Femur (tissue), 1 donor: Measurements from ENCODE around the gene GNA12.
A peak's percentile ranks its signal among the peaks of the same experiment; 100 is the strongest.
"Not testable (repeated sequence)": the region's sequence is repeated elsewhere in the genome, so short reads cannot be mapped to it uniquely, and the experiment has no call there.

Source experiments
- DNase-seq: peaks from one replicate; pipeline ENCODE4 v3.0.0-alpha.2; 2017

Gene GNA12

DNA sequence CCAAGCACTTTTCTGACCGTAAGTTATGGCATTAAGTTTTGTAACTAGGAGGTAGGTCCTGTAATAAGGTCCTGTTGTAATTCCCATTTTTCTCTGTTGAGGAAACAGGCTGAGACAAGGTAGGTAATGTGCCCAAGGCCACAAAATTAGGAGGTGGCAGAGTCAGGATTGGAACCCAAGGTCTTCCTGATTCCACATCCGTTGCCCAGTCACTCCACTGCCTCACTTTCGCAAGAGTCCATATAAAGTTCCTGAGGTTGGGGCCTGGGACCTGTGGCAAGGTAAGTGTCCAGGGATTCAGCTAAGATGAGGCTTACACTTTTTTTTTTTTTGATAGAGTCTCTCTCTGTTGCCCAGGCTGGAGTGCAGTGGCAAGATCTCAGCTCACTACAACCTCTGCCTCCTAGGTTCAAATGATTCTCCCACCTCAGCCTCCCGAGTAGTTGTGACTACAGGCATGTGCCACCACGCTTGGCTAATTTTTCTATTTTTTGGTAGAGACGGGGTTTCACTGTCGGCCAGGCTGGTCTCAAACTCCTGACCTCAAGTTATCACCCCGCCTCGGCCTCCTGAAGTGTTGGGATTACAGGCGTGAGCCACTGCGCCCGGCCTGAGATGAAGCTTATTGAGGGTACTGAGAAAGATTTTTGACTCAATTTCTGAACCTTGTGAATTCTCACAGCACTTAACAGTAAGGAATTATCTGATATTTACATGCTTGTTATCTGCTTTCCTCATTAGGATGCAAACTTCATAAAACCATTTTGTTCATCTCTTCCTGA is 20.3 kb upstream of the GNA12 start:
- DNase-seq = no peak

DNA sequence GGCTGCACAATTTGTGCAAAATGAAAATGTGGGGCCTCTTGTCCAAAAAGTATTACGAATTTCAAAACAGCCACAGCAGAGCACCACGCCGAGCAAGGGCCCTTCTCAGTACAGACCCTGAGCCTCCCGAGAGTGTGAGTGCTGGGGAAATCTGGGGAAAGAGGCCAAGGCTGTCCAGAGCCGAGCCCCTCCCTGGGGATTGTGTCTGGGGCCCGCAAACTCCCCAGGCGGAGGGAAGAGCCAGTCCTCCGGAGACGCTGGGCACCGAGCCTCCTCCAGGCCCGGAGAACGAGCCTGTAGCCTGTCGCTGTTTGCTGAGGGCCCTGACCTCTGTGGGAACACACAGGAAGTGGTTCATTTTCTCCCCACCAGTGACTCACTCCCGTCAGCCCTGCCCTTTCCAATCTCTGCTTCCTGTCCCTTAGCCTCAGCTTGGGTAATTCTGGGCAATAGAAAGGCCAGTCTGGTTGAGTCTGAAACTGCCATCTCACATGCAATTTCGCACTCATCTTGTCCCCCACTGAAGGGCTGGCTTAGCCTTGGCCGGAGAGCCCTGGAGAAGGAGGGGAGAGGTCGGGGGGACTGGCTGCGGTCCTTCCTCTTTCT is 19.5 kb upstream of the GNA12 start:
- peak; percentile 80 for DNase-seq

DNA sequence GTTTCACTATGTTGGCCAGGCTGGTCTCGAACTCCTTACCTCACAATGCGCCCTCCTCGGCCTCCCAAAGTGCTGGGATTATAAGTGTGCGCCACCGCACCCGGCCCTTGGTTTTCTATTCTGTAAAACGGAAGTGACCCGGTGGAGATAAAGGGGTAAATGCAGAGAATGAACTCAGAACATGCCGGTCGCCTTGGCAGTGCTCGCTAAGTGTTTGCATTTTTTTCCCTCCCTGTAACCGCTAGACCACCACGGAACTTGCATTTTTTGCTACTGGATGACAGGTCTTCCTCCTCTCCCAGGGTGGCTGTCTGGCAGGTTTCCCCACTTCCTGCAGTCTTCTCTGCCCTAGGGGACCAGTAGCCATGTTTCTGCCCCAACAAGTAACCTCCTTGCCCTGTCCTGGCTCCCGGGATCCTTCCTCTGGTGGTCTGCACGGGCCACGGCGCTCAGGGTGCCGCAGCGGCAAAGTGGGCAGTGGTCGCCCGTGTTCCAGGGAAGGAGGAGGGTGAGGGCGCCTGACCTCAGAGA is 18.8 kb upstream of the GNA12 start:
- DNase-seq = no peak

DNA sequence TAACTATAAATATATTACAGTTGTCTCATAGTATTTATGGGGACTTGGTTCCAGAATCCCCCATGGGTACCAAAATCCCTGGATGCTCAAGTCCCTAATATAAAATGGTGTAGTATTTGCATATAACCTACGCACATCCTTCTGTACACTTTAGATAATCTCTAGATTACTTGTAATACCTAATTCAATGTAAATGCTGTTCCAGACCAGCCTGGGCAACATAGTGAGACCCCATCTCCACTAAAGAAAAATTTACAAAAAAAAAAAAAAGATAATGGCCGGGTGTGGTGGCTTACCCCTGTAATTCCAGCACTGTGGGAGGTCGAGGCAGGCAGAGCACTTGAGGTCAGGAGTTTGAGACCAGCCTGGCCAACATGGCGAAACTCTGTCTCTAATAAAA is 17.4 kb upstream of the GNA12 start:
- DNase-seq = no peak

DNA sequence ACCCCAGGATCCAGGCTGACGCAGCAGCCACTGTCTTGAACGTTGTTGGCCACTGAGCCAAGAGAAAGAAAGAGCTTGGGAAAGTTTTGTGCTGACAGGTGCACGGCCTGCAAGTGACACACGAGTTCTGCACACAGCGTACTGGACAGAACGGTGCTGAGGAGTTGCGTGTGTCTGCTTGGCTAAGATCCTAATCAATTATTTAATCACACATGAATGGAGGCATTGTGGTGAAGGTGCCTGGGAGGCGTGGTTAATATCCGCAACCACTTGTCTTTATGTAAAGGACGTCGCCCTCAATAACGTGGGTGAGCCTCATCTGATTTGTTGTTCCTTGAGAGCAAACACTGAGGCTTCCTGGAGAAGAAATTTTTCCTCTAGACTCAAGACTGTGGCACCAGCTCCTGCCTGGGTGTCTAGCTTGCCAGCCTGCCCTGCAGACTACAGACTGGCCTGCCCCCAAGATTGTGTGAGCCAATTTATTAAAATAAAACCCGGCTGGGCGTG is 16.6 kb upstream of the GNA12 start:
- DNase-seq = no peak

DNA sequence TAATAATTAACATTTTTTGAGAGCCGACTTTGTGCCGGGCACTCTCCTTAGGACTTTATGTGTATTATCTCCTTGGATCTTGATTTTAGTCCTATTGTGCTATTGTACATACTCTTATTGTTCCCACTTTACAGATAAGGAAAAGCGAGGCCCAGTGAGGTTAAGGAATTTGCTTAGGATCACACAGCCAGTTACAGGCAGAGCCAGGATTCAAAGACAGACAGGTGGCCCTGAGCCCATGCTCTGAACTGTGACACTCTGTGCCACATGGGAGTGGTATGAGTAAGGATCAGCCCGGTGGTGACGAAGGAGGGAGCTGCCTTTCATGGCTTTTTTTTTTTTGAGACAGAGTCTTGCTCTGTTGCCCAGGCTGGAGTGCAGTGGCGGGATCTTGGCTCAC is 15.8 kb upstream of the GNA12 start:
- no peak for DNase-seq

DNA sequence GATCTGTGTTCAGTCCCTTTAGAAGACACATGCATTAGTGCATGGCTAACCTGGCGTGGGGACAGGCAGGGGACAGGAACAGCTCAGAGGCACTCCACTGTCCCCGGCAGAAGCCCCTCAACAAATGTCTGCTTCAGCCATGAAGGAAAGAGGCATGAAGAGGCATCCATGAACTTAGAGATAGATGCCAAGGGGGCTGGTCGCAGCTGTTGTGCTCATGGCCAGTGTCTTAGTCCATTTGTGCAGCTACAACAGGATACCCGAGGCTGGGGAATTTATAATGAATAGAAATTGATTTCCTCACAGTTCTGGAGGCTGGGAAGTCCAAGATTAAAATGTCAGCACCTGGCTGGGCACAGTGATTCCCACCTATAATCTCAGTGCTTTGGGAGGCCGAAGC is 14.5 kb upstream of the GNA12 start:
- DNase-seq = no peak

DNA sequence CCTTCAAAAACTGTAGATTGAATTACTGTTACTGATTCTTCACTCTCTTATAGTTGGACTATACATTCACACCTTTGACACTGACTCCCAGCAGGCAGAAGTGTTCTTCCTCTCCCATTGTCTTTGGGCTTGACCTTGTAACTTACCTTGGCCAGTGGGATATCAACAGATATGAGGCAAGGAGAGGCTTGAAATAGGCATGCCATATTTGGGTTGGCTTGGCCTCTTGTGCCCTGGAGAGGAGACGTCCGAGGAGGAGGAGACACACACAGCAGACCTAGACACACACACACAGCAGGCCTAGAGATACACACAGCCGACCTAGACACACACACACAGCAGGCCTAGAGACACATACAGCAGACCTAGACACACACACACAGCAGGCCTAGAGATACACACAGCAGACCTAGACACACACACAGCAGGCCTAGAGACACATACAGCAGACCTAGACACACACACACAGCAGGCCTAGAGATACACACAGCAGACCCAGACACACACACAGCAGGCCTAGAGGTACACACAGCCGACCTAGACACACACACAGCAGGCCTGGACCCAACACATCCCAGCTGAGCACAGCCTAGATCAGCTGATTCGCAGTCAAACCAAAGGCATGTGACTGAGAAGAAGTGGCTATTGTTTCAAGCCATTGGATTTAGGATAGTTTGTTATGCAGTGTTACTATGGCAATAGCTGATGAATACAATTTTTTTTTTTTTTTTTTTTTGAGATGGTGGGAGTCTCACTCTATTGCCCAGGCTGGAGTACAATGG is 12.5 kb upstream of the GNA12 start:
- no peak for DNase-seq

DNA sequence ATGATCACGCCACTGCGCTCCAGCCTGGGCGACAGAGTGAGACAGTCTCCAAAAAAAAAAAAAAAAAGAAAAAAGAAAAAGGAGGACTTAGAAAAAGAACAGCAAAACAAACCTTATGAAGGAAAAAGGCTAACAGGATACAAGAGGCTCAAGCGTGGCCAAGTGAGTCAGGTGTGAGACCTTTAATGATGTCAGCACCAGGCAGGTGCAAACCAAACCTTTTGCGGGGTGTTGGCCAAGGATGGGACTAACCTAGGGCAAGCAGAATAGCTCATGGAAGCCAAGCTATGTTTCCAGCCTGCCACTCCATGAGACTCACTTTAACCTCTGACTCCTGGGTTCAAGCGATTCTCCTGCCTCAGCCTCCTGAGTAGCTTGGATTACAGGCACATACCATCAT is 11.3 kb upstream of the GNA12 start:
- no peak for DNase-seq

DNA sequence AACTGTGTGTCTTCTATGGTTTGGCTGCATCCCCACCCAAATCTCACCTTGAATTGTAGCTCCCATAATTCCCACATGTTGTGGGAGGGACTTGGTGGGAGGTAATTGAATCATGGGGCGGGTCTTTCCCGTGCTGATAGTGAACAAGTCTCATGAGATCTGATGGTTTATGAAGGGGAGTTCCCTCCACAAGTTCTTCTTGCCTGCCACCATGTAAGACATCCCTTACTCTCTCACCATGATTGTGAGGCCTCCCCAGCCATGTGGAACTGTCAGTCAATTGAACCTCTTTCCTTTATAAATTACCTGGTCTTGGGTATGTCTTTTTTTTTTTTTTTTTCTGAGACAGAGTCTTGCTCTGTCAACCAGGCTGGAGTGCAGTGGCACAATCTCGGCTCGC is 9.4 kb upstream of the GNA12 start:
- DNase-seq = not testable (repeated sequence)

DNA sequence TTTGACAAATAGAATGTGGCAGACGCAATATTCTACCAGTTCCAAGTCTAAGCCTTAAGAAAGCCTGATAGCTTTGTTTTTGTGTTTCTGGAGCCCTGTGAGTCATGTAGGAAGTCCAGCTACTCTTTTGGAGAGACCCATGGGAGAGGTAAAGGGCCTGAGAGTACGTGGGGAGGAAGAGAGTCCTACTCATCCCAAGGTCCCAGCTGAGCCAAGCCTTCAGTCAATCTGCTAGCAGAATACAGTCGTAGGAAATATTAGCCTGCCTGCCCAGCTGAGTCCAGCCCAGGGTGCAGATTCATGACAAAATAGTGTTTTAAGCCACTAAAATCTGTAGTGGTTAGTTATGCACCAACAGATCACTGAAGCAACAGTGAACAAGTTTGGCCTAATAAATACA is 9.0 kb upstream of the GNA12 start:
- no peak for DNase-seq

DNA sequence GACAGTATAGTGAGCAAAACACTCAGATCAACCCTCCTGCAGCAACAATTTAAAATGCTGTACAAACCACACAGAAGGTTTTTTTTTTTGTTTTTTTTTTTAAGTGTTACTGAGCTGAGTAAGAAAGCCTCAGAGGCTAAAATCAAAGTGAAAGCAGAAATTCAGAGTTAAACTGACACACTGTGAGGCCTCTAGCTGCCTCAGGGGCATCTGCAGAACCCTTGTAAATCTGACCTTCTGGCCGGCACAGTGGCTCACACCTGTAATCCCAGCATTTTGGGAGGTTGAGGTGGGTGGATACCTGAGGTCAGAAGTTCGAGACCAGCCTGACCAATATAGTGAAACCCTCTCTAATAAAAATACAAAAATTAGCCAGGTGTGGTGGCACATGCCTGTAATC is 7.4 kb upstream of the GNA12 start:
- no peak for DNase-seq

DNA sequence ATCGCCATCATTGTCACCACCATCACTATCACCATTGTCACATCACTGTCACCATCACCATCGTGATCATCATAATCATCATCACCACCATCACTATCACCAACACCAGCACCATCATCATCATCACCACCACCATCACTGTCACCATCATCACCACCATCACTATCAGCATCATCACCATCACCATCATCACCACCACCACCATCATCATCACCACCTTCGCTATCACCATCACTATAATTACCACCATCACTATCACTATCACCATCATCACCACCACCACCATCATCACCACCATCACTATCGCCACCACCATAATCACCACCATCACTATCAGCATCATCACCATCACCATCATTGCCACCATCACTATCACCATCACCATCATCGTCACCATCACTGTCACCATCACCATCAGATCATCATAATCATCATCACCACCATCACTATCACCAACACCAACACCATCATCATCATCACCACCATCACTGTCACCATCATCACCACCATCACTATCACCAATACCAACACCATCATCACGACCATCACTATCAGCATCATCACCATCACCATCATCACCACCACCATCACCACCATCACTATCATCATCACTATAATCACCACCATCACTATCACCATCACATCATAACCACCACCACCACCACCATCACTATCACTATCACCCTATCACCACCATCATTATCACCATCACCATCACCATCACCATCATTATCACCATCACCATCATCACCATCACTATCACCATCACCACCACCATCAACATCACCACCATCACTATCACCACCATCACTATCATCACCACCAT is 6.0 kb upstream of the GNA12 start:
- no peak for DNase-seq

DNA sequence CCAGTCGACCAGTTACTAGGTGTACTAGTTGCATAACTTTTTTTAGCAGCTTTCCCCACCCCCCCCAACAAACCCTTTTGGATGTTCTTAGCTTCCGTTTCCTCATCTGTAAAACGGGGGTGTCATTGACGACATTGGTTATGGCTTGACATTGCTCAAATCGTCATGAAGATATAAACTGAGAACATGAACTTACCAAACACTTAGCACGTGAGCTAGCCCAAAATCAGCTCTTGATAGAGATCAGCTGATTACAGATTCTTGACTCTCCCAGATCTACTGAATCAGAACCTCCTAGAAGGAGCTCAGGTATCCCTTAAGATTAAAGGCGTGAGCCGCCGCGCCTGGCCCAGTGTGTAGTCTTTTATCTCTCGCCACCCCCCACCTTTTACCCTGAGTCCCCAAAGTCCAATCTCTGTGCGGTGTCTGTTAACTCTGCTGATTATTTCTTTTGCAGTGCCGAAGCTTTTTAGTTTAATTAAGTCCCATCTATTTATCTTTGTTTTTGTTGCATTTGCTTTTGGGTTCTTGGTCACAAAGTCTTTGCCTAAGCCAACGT is 1.0 kb upstream of the GNA12 start:
- no peak for DNase-seq

DNA sequence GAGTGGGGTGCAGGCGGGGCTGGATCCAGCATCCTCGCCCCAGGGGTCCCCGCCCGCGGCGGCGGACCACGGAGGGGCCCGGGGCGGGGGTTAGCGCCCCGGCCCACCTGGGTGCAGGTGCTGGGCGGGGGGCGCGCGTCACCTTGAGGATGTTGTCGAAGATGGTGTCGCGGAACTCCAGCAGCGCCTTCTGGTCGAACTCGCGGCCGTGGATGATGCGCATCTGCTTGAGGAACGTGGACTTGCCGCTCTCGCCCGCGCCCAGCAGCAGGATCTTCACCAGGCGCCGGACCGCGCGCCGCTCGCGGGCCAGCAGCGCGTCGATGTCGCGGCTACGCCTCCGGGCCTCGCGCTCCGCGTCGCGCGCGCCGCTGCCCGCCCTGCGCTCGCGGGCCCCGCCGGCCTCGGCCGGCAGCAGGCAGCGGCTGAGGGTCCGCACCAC is 376 bp downstream of the GNA12 start:
- peak; percentile 43 for DNase-seq

DNA sequence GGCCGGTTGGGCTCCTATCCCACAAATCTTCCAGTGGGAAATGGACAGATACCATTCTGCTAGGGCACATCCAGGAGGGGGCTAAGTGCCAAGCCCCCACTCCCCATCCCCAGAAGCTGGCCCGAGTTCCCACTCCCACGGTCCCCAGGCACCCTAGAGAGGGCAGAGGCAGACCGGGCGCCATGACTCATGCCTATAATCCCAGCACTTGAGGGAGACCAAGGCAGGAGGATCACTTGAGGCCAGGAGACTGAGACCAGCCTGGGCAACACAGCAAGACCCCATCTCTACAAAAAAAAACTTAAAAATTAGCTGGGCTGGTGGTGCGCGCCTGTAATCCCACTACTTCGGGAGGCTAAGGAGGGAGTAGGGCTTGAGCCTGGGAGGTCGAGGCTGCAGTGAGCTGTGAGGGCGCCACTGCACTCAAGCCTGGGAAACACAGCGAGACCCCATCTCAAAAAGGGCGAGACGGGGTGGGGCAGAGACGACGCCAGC is 870 bp downstream of the GNA12 start:
- DNase-seq = no peak

DNA sequence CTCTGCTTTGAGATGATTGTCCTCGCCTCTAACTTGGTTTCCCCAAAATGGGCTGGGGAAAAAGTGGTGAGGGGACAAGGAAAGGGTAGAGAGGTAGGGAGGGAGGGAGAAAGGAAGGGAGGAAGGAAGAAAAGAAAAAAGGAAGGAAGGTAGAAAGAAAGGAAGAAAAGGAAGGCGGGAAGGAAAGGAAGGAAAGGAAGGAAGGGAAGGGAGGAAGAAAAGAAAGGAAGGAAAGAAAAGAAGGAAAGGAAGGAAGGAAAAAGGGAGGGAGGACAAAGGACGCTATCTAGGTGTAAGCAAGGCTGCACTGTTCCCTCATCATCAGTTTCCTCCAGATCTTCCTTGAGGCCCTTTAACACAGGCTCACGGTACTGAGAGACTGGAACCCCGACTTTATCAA is 2.2 kb downstream of the GNA12 start:
- no peak for DNase-seq

DNA sequence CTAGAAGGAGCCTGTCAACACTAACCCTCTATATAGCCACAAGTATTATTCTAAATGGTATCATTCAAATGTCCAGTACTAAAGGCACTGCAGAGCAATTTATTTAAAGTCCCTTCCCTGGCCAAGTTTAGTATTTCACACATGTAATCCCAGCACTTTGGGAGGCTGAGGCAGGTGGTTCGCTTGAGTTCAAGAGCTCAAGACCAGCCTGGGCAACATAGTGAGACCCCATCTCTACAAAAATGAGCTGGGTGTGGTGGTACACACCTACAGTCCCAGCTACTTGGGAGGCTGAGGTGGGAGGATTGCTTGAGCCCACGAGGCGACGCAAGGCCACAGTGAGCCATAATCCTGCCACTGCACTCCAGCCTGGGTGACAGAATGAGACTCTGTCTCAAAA is 3.6 kb downstream of the GNA12 start:
- no peak for DNase-seq

DNA sequence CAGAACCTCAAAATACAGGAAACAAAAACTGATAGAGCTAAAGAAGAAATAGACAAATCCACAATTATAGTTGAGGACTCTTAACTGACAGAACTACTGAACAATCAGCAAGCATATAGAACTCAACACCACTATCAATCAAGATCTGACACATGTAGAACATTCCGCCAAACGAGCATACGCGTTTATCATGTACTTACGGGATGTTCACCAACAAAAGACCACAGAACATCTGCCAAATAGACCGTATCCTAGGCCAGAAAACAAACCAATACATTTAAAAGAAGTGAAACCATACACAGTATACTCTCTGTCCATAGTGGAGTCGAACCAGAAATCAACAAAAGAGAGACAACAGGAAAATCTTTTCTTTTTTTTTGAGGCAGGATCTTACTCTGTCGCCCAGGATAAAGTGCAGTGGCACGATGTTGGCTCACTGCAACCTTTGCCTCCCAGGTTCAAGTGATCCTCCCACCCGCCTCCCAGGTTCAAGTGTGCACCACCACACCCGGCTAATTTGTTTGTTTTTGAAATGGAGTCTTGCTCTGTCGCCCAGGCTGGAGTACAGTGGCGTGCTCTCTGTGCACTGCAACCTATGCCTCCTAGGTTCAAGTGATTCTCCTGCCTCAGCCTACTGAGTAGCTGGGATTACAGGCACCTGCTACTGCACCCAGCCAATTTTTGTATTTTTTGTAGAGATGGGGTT is 5.1 kb downstream of the GNA12 start:
- DNase-seq = no peak

DNA sequence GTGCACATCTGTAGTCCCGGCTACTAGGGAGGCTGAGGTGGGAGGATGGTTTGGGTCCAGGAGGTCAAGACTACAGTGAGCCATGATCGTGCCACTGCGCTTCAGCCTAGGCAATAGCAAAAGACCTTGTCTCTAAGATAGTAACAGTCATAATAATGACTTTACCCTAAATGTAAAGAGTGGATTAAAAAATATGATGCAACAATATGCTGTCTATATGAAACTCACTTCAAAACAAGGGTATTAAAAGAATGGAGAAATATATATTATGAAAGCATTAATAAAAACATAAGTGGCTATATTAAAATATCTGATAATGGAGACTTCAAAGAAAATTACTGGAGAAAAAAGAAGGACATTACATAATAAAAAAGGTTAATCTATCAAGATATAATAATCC is 5.7 kb downstream of the GNA12 start:
- DNase-seq = no peak

DNA sequence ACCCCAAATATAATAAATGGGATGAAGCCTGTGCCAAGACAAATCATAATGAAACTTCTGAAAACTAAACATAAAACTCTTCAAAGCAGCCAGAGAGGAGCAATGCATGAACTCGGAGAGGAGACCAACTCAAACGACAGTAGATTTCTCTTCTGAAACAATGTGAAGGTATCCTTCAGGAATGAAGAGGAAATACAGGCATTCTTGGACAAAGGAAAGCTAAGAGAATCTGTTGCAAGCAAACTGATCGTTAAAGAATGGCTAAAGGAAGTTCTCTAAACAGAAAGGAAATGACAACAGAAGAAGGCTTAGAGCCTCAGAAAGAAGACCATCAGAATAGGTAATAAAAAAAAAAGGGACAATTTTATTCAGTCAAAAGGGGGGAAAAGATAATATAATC is 6.6 kb downstream of the GNA12 start:
- no peak for DNase-seq
